GM18526 (cell line): Measurements from ENCODE around the gene INCA1.

ENCODE experiments used
- POLR2A ChIP-seq: IDR thresholded peaks from 3 replicates; pipeline ENCODE4 v1.6.1; 2011; ENCODE audit not compliant: insufficient read length; ENCODE audit errors: extremely low read depth

INCA1 gene

DNA sequence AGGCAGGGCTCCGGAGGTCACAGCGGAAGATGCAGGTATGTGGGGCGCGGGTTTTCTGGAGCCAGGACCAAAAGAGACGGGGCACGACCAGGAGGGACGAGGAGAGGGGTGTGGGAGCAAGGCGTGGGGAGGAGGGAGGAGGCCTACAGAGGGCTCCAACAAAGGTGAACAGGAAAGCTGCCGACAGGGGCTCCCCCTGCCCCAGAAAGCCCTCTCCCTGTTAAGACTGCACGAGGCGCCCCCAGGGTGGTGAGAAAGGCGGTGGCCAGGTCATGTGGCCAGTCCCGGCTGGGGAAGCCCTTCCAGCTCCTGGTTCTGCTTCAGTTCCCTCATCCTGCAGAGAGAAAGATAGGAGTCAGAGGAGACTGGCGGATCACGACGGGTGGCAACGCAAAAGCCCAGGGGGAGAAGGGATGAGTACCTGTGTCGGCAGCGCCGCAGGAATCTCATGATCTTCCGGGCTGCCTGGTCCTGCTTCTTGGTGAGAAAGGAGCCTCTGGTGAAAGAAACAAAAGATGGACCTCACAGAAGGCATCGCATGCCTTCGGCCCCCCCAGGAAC lies 28.8 kb downstream of the INCA1 start:
- peak; percentile 5 for TF ChIP-seq POLR2A

DNA sequence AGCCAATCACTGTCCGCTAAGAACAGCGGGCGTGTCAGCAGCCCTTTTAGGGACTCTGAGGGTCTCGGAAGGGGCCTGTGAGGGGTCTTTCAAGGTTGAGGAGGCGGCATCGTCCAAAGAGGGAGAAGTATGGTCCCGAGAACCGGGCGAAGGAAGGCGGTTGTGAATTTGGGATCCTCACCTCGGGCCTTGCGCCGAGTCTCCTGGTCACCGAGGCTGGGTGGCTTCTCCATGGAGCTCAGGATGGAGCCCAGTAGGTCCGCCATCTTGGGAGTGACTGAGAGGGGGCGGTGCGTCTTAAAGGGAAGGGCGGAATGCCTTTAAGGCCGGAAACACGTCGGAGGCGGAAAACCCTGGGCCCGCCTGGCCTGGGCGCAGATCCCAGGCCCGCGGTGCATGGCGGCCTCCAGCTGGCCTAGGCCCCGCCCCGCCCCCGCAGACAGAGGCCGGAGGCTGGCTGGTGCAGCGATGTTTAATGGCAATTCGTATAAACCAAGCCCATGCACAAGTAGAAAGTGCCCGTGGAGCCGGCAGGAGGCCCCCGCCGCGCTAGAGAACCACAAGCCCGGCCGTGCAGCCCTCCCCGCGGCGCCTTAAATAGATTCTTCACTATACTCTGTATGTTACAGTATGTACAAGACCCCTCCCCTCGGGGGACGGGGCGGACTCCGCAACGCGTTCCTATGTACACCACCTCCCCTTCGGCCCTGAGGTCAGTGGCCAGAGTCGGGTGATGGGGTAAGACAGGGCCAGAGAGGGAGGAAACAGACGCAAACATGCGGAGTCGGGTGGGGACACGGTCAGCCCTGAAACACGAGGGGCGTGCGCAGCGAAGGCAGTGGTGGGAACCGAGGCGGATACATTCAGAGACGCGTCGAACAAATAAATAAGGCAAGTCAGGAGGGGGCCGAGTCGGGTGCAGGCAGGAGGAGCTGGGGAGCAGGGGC lies 29.5 kb downstream of the INCA1 start, which contains the start of gene SPAG7:
SPAG7 (minus strand) TSS at position 279 of the 947 bp plus-strand sequence; CDS start at position 266, 13 bp downstream.
- TF ChIP-seq POLR2A = peak; percentile 63

DNA sequence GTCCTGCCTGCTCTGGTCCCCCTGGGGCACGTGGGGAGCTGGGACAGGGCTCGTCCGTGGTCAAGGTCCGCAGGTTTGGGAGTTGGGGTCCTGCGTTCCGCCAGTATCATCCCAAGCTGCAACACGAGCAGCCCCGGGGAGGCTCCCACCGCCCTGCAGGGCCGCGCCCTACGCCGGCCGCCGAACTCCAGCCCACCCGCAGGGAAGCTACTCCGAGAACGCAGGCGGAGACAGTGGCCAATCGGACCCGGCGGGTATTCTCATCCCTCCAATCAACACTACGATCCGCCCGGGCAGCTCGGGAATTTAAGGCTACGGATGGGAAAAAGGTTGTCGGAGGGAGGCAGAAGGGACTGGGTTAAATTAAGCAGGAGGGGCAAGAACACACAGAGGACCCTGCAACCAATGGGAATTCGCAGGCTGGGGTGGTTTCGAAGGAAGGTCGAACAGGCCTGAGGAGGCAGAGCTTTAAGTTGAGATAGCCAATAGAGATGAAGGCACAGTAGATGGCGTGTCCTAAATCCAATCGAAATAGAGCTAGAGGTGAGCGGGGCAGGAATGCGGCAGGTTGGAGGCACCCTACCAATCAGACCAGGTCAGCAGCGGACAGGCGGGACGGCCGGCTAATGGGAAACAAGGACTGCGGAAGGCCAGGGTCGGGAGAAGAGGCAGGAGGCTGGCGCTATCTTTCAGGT lies 30.3 kb downstream of the INCA1 start:
- TF ChIP-seq POLR2A = peak; percentile 39

DNA sequence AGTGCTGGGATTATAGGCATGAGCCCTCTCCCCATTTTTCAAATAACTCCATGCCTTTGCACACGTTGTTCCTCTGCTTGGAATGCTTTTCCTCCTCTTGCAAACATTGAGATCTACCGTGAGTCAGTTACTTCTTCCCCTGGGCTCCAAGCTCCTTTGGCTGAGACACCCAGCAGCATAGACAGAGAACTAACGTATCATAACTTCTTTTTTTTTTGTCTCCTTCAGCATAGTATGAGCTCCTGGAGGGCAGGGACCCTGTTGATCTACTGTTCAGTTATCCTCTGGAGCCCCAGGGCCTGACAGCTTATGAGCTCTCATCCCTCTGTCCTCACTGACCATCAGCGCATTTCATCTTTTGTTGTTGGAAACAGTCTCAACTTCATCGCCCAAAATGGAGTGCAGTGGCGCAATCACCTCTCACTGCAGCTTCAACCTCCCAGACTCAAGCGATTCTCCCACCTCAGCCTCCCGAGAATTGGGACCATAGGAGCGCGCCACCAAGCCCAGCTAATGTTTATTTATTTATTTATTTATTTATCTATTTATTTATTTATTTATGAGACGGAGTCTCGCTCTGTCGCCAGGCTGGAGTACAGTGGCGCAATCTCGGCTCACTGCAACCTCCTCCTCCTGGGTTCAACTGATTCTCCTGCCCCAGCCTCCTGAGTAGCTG lies 31.9 kb downstream of the INCA1 start:
- no peak for TF ChIP-seq POLR2A

DNA sequence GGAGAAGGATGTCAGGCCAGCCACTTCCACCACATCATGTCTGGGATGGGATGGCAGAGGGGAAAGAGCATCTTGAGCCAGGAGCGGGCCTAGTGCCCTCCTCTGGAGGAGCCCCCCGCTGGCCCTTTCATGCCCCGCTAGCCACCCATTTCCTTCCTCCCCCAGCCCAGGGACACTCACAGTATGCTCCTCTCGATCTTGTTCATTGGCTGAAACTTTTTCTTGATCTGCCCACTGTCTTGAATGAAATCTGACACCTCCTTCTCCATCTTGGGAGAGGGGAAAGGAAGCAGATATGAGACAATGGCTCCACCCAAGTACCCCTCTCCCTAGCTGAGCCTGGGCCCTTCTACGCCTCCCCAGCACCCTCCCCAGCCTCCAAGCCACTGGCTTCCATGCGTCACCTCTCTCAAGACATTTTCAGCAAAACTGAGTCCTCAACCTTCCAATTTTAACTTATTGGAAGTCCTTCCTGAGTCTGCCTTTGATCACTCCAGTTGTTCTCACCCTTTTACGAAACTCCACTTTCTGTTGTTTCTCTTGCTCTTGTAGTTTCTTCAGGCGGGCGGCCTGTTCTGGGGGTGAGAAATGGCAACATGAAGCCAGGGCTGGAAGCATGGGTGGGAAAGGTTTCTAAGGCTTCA lies 36.9 kb downstream of the INCA1 start:
- TF ChIP-seq POLR2A = no peak

DNA sequence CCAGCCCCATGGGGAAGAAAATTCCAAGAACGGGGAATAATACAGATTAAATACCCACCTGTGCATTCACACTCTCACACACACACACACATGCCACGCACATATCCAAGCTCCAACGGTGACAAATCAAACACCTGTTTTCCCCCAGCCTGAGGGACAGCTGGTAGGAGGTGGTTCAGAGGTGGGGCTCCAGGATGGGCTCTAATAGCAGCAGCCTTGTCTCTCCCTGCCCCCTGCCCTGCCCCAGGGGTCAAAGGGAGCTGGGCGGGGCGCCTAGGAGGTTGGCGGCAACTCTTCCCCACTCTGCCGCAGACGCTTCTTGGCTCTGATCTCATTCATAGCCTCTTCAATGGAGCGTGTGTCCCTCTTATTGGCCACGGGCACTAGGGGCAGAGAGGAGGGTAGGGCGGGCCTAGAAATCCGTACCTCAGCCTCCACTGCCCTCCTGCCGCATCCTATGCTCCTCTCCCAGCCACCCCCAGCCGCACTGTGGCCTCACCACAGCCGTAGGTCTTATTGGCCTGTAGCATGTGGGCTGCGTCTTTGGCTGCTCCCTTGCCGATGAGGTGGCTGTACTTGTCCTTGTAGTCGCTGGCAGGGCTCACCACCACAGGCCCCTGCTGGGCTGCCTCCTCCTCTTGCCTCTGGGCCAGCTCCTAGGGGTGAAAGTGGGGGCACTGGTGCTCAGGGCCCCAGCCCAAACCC lies 37.9 kb downstream of the INCA1 start:
- no peak for TF ChIP-seq POLR2A

DNA sequence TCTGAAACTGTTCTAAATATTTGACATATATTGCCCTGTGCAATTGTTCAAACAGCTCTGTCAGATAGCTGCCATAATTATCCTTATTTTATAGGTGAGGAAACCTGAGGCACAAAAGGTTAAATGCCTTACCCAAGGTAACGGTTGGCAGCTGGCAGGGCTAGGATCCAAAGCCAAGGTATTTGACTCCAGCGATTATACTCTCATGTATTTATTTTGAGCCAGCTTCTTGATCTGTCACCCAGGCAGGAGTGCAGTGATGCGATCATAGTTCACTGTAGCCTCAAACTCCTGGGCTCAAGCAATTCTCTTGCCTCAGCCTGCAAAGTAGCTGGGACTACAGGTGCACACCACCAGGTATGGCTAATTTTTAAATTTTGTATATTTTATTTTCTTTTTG lies 39.2 kb downstream of the INCA1 start:
- no peak for TF ChIP-seq POLR2A

DNA sequence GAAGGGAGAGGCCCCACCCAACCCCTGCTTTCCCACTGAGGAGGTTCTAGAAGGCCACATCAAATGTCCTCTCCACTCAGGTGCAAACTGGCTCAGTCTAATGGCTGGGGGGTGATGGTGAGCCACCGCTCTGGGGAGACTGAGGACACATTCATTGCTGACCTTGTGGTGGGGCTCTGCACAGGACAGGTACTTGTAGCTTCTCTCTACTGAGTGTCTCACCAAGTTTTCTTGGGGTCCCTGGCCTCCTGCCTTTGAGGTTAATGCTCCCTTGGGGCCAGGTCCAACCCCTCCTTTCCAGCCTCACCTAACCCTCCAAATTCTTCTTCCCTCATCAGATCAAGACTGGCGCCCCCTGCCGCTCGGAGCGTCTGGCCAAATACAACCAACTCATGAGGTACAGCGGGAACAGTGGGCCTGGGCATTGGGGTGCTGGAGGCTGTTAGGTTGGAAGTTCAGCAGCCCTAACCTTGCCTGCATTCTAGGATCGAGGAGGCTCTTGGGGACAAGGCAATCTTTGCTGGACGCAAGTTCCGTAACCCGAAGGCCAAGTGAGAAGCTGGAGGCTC lies 40.7 kb downstream of the INCA1 start:
- TF ChIP-seq POLR2A = no peak

DNA sequence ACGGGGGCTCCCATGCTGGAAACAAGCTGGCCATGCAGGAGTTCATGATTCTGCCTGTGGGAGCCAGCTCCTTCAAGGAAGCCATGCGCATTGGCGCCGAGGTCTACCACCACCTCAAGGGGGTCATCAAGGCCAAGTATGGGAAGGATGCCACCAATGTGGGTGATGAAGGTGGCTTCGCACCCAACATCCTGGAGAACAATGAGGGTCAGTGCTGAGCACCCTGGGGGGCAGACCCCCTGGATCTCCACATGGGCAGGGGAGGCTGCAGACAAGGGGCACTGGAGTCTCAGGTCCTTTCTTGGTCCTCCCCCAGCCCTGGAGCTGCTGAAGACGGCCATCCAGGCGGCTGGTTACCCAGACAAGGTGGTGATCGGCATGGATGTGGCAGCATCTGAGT lies 42.2 kb downstream of the INCA1 start:
- TF ChIP-seq POLR2A = no peak

DNA sequence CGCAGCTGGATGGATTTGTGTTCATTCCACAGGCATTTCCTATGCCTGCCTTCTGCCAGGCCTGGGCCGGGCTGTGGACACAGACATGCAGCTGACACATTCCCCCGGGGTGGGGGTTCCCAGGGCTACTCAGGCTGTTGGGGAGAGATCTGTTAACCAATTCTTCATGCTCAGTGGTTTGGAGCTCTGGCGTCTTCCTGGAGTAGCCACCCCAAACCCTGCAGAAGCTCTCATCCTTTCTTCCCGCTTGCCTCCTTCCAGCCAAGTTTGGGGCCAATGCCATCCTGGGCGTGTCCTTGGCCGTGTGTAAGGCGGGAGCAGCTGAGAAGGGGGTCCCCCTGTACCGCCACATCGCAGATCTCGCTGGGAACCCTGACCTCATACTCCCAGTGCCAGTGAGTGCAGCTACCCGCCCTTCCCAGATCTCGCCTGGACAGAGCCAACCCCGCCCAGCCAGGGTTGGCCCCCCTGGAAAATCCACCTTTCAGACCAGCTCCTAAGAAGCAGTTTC lies 43.8 kb downstream of the INCA1 start:
- no peak for TF ChIP-seq POLR2A

DNA sequence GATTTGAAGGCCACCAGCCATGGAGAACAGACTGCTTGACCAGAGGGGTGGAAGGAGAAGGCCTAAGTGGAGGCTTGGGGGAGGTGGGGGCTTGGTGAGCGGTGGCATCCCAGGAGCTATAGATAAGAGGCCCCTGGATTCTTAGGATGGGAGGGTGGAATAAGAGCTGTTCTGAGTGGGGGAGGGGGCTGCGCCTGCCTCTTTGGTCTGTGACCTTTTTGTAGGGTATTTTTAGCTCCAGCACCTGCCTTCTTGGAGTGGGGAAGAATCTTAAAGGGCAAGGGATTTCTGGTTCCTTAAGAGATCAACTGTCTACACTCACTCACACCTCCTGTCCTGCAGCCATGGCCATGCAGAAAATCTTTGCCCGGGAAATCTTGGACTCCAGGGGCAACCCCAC lies 45.8 kb downstream of the INCA1 start:
- no peak for TF ChIP-seq POLR2A

DNA sequence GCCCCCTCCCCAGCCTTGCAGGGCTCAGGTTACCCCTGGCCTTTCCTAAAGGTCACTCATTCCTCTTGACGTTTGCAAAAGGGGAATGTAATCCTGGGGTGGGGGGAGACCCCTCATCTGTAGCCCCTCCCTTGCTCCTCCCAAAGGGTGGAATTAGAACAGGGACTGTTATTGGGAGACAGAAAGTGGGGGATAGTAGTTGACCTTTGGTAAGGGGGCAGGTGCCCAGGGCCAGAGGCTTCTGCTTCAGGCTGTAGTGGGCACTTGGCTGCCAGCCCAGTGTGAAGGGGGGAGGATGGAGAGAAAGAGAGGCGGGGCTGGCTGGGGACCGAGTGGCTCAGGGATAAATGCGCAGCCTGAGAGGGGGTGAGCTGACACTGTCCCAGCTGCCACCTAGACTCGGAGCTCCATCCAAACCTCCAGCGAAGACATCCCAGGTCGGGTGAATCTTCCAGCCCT lies 46.5 kb downstream of the INCA1 start, which contains the start of gene ENO3:
ENO3 (plus strand) TSS at position 374 of the 459 bp plus-strand sequence. CDS start 711 bp downstream, outside the sequence.
- no peak for TF ChIP-seq POLR2A

DNA sequence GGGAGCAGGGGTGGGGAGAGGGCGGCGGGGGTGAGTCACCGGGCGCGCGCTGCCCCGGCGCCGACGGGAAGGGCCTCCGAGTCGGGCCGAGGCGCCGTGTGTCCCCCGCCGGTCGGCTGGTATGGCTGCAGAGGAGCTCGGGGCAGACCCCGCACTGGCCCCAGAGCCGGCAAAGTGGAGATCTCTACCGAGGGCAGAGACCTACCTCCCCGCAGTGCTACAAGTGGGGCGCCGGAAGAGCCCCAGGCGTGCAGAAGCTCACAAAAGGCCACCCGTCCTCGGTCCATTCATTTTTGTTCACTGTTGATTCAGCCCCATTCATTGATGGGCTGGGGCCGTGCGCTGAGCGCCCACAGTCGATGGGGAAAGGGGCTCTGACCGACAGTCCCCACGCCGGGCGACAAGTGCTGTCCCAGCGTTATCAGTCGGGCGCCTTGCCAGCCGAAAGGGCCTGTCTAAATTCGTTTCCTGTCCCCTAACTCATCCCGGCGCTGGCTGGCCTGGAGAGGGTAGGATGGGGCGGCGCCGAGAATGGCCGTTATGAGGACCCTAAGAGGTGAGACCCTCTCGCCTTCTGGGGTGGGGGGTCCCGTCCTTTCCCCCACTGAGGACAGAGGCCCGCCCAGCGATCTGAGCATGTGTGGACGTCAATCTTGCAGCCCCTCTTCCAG lies 47.1 kb downstream of the INCA1 start:
- TF ChIP-seq POLR2A = peak; percentile 37
